GM12878 (cell line): ENCODE measurements around the gene ZNF282. TPM values are rescaled to one million over a fixed set of nuclear protein-coding genes. Genes with fewer than 3 reads are reported as not detected.

Experiments used
- LARP7 ChIP-seq: fragments of 450-650 bp; IDR thresholded peaks from 2 replicates; pipeline ENCODE4 v1.6.1; 2017; ENCODE audit warnings: mild to moderate bottlenecking
- RAD21 ChIP-seq: IDR thresholded peaks from 2 replicates; pipeline ENCODE4 v1.6.1; 2011; ENCODE audit warnings: mild to moderate bottlenecking, low read depth, low read length, moderate library complexity; ENCODE audit not compliant: insufficient read depth
- SIX5 ChIP-seq: IDR thresholded peaks from 2 replicates; pipeline ENCODE4 v1.6.1; 2011; ENCODE audit warnings: mild to moderate bottlenecking, low read depth, low read length, moderate library complexity; ENCODE audit not compliant: severe bottlenecking
- SMAD5 ChIP-seq: IDR thresholded peaks from 2 replicates; pipeline ENCODE4 v1.6.1; 2016; ENCODE audit warnings: antibody characterized with exemption, low read depth
- SRF ChIP-seq, 2 experiments: IDR thresholded peaks; 2 replicates each; pipeline ENCODE4 v1.6.1; 2011; ENCODE audit warnings: low read depth in 2 of 2, low read length in 2 of 2, mild to moderate bottlenecking in 1 of 2, moderate library complexity in 1 of 2
- YBX1 ChIP-seq: fragments of 450-650 bp; IDR thresholded peaks from 2 replicates; pipeline ENCODE4 v1.6.1; 2016; ENCODE audit warnings: antibody characterized with exemption
- ZNF622 ChIP-seq: fragments of 450-650 bp; IDR thresholded peaks from 2 replicates; pipeline ENCODE4 v1.6.1; 2017; ENCODE audit warnings: mild to moderate bottlenecking, inconsistent platforms
- ZZZ3 ChIP-seq: IDR thresholded peaks from 2 replicates; pipeline ENCODE4 v1.6.1; 2011; ENCODE audit warnings: low read depth; ENCODE audit not compliant: control insufficient read depth, insufficient read length
- polyA plus RNA-seq, 11 experiments: library from polyadenylated mRNA; depleted of rRNA in 4 of 11; unstranded in 6 of 11; stranded (reverse) in 5 of 11; fragments of >200 nt; fragmentation: Nextera tagmentation in 4 of 11; fragmentation: Illumina TruSeq in 1 of 11; extraction: Ambion mirVana in 4 of 11; extraction: Trizol in 1 of 11; gene quantifications; 1 replicate in 1 of 11; 2 replicates in 10 of 11; pipeline versions ENCODE4 v1.2.1 to v1.2.3, GENCODE V29; 2011 to 2016; ENCODE audit warnings: inconsistent platforms in 2 of 11, missing spikeins in 2 of 11, low read depth in 1 of 11
- total RNA-seq, 4 experiments: library from RNA; depleted of rRNA in 3 of 4; stranded (reverse); fragments of >200 nt in 3 of 4; fragmentation: Illumina TruSeq in 1 of 4; extraction: Trizol in 1 of 4; gene quantifications; 2 replicates each; pipeline versions ENCODE4 v1.2.1 to v1.2.3, GENCODE V29; 2013 to 2021
- TF ChIP-seq, protein P1 (sequence below): fragments of 150-350 bp; IDR thresholded peaks from 2 replicates; pipeline ENCODE4 v1.6.1; 2016; ENCODE audit warnings: low read depth, low read length
- TF ChIP-seq, protein P2 (sequence below): fragments of 450-650 bp; formaldehyde crosslinking; IDR thresholded peaks from 2 replicates; pipeline ENCODE4 v1.4.0; 2022; ENCODE audit warnings: mild to moderate bottlenecking, moderate library complexity

The ZNF282 gene
- total and polyA plus RNA-seq, 10 of the 15 experiments (the other 5 are each of a cell fraction or from before 2014, with no cell fraction given), result 0.35 to 28.4 (median 8.1) TPM

DNA sequence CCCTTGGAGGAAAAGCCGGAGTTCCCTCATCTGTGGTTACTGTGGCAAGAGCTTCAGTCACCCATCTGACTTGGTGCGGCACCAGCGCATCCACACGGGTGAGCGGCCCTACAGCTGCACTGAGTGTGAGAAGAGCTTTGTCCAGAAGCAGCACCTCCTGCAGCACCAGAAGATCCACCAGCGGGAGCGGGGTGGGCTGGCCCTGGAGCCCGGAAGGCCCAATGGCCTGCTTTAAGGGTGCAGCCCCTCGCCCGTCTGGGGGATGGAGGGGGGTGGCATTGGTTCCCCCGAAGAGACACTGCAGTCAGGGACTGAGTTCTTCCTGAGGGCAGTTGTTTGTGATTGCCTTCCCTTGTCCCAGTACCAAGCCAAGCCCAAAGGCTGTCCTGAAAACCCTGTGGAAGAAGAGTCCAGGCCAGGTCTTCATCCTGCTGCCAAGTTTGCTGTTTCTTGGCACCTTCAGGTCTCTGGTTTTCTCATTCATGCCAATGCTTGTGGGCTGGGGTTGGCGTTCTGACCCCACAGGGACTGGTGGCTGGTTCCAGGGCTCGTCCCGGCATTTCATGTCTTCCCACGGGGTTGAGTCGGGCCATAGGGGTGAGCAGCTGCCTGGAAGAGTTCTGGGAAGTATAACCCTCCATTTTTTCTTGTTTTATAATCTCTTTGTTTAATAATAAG is 59.0 kb downstream of the ZNF282 start (continued):
- TF ChIP-seq, protein P1, sequence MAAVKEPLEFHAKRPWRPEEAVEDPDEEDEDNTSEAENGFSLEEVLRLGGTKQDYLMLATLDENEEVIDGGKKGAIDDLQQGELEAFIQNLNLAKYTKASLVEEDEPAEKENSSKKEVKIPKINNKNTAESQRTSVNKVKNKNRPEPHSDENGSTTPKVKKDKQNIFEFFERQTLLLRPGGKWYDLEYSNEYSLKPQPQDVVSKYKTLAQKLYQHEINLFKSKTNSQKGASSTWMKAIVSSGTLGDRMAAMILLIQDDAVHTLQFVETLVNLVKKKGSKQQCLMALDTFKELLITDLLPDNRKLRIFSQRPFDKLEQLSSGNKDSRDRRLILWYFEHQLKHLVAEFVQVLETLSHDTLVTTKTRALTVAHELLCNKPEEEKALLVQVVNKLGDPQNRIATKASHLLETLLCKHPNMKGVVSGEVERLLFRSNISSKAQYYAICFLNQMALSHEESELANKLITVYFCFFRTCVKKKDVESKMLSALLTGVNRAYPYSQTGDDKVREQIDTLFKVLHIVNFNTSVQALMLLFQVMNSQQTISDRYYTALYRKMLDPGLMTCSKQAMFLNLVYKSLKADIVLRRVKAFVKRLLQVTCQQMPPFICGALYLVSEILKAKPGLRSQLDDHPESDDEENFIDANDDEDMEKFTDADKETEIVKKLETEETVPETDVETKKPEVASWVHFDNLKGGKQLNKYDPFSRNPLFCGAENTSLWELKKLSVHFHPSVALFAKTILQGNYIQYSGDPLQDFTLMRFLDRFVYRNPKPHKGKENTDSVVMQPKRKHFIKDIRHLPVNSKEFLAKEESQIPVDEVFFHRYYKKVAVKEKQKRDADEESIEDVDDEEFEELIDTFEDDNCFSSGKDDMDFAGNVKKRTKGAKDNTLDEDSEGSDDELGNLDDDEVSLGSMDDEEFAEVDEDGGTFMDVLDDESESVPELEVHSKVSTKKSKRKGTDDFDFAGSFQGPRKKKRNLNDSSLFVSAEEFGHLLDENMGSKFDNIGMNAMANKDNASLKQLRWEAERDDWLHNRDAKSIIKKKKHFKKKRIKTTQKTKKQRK, result no peak
- no peak for TF ChIP-seq LARP7
- no peak for TF ChIP-seq RAD21
- TF ChIP-seq ZZZ3, result no peak
- no peak for TF ChIP-seq YBX1
- TF ChIP-seq SRF (IDR thresholded peaks at IDR 0.05; ENCODE audit: low read depth in 2 of 2, low read length in 2 of 2), result no peak
- no peak for TF ChIP-seq SIX5
- TF ChIP-seq, protein P2, sequence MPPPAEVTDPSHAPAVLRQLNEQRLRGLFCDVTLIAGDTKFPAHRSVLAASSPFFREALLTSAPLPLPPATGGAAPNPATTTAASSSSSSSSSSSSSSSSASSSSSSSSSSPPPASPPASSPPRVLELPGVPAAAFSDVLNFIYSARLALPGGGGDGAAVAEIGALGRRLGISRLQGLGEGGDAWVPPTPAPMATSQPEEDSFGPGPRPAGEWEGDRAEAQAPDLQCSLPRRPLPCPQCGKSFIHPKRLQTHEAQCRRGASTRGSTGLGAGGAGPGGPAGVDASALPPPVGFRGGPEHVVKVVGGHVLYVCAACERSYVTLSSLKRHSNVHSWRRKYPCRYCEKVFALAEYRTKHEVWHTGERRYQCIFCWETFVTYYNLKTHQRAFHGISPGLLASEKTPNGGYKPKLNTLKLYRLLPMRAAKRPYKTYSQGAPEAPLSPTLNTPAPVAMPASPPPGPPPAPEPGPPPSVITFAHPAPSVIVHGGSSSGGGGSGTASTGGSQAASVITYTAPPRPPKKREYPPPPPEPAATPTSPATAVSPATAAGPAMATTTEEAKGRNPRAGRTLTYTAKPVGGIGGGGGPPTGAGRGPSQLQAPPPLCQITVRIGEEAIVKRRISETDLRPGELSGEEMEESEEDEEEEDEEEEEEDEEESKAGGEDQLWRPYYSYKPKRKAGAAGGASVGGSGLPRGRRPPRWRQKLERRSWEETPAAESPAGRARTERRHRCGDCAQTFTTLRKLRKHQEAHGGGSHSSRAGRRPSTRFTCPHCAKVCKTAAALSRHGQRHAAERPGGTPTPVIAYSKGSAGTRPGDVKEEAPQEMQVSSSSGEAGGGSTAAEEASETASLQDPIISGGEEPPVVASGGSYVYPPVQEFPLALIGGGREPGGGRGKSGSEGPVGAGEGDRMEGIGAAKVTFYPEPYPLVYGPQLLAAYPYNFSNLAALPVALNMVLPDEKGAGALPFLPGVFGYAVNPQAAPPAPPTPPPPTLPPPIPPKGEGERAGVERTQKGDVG, result no peak
- TF ChIP-seq ZNF622, result no peak
- no peak for TF ChIP-seq SMAD5
